K562 (cell line): ENCODE measurements around the gene CTXN1. TPM values are rescaled to one million over a fixed set of nuclear protein-coding genes. Genes with fewer than 3 reads are reported as not detected.
A peak's percentile ranks its signal among the peaks of the same experiment; 100 is the strongest.

ENCODE experiments used
- ATAC-seq: fragments of 200-7000 bp; cut with Tn5 transposase; 3 replicates; pipeline ENCODE4 v1.9.1; 2020; ENCODE audit warnings: moderate library complexity
- BruUV-seq: library from RNA; stranded (reverse); fragments of 400-500 nt; replicated peaks from 2 replicates; lab custom pipeline; 2021; lab: Mats Ljungman, UMichigan
- CTCF ChIA-PET: fragments of 300-600 bp; formaldehyde crosslinking; extraction: SDS; loops from one replicate; lab custom pipeline; 2021; ENCODE audit warnings: low intra/inter-chr PET ratio; lab: Yijun Ruan, JAX
- POLR2A ChIA-PET: fragments of 300-600, 350-650 bp; sonication (Branson Sonifier 250); formaldehyde crosslinking; extraction: SDS; loops from one replicate; lab custom pipeline; 2021; ENCODE audit warnings: antibody characterized with exemption, inconsistent platforms; lab: Yijun Ruan, JAX
- DNase-seq, 4 experiments: peaks; one replicate each; pipeline versions ENCODE4 v3.0.0 to v3.0.0-alpha.2; 2011 to 2018; ENCODE audit warnings: low spot score in 3 of 4, mixed read lengths in 3 of 4; ENCODE audit errors: extremely low read depth in 1 of 4
- FAIRE-seq: peaks from 2 replicates; lab custom pipeline; 2011; peaks lifted over from hg19 to GRCh38; lab: Jason Lieb, UNC
- H2AFZ ChIP-seq: 2 replicates; pipeline ENCODE4 v1.6.0; 2011; ENCODE audit warnings: low read depth, low read length, control low read depth, inconsistent platforms
- H3K27ac ChIP-seq: fragments of 200-600 bp; 3 replicates; pipeline ENCODE4 v1.8.0; 2011; ENCODE audit warnings: low read depth, mild to moderate bottlenecking, control low read depth, inconsistent platforms, low read length, moderate library complexity, mixed read lengths; ENCODE audit errors: extremely low read depth
- H3K27me3 ChIP-seq, 2 experiments: fragments of 300-600 bp in 1 of 2; 2 replicates in 1 of 2; 3 replicates in 1 of 2; pipeline versions ENCODE4 v1.6.0 to v1.8.0; 2011; ENCODE audit warnings: inconsistent platforms in 2 of 2, low read length in 2 of 2, mild to moderate bottlenecking in 1 of 2, mixed read lengths in 1 of 2, moderate library complexity in 1 of 2; ENCODE audit not compliant: control insufficient read depth in 2 of 2, insufficient read depth in 2 of 2
- H3K36me3 ChIP-seq: fragments of 300-600 bp; 3 replicates; pipeline ENCODE4 v1.8.0; 2011; ENCODE audit warnings: mild to moderate bottlenecking, low read length, inconsistent platforms; ENCODE audit not compliant: control insufficient read depth, insufficient read depth
- H3K4me1 ChIP-seq, 2 experiments: fragments of 200-600 bp in 1 of 2; replicated peaks in 1 of 2; 2 replicates in 1 of 2; 3 replicates in 1 of 2; pipeline versions ENCODE4 v1.5.1 to v1.8.0; 2011; ENCODE audit warnings: inconsistent platforms in 2 of 2, low read length in 2 of 2, mild to moderate bottlenecking in 1 of 2, mixed read lengths in 1 of 2, moderate library complexity in 1 of 2; ENCODE audit not compliant: control insufficient read depth in 2 of 2, insufficient read depth in 2 of 2
- H3K4me2 ChIP-seq: 2 replicates; pipeline ENCODE4 v1.6.1; 2011; ENCODE audit warnings: low read length, control low read depth, inconsistent platforms, mixed read lengths; ENCODE audit not compliant: insufficient read depth
- H3K4me3 ChIP-seq: fragments of 200-600 bp; sonication (generic), shearing (Covaris generic); 2 replicates; pipeline ENCODE4 v1.5.1; 2016; ENCODE audit warnings: control low read depth, inconsistent platforms
- H3K79me2 ChIP-seq: fragments of 200-600 bp; 3 replicates; pipeline ENCODE4 v1.8.0; 2011; ENCODE audit warnings: low read length, inconsistent platforms; ENCODE audit not compliant: control insufficient read depth, insufficient read depth
- H3K9ac ChIP-seq, 2 experiments: 2 replicates each; pipeline versions ENCODE4 v1.6.0 to v1.6.1; 2011; ENCODE audit warnings: low read depth in 2 of 2, low read length in 2 of 2, control low read depth in 1 of 2, inconsistent platforms in 1 of 2, mild to moderate bottlenecking in 1 of 2, mixed read lengths in 1 of 2; ENCODE audit not compliant: insufficient read depth in 1 of 2
- H3K9me1 ChIP-seq: one replicate; pipeline ENCODE4 v1.6.0; 2011; ENCODE audit warnings: inconsistent platforms, mild to moderate bottlenecking, low read length, moderate library complexity; ENCODE audit not compliant: control insufficient read depth, insufficient read depth
- H3K9me3 ChIP-seq: replicated peaks from 2 replicates; pipeline ENCODE4 v1.5.1; 2011; ENCODE audit warnings: low read depth, low read length, inconsistent platforms; ENCODE audit not compliant: control insufficient read depth, insufficient read depth
- H4K20me1 ChIP-seq: replicated peaks from 2 replicates; pipeline ENCODE4 v1.6.1; 2011; ENCODE audit warnings: low read length, inconsistent platforms, mixed read lengths; ENCODE audit not compliant: control insufficient read depth, insufficient read depth
- MYBL2 ChIP-seq, 2 experiments: fragments of 450-650 bp in 1 of 2; sonication (generic) in 1 of 2; formaldehyde crosslinking in 1 of 2; IDR thresholded peaks; 2 replicates each; pipeline versions ENCODE4 v1.6.1 to v1.8.1; 2017 to 2022; ENCODE audit warnings: borderline replicate concordance in 1 of 2, inconsistent platforms in 1 of 2, low read depth in 1 of 2, mild to moderate bottlenecking in 1 of 2, missing genetic modification reagents in 1 of 2, moderate library complexity in 1 of 2
- POLR2A ChIP-seq: fragments of 450-650 bp; conservative IDR thresholded peaks from 2 replicates; pipeline ENCODE4 v1.6.1; 2016
- POLR2G ChIP-seq: fragments of 200-400 bp; formaldehyde crosslinking; IDR thresholded peaks from 2 replicates; pipeline ENCODE4 v1.6.1; 2017; ENCODE audit warnings: low read depth, mild to moderate bottlenecking, antibody characterized with exemption, low read length, moderate library complexity
- RBFOX2 ChIP-seq: fragments of 200-400 bp; formaldehyde crosslinking; IDR thresholded peaks from 2 replicates; pipeline ENCODE4 v1.6.1; 2017; ENCODE audit warnings: low read depth, mild to moderate bottlenecking, low read length, moderate library complexity
- ZBTB33 ChIP-seq: sonication (generic); formaldehyde crosslinking; IDR thresholded peaks from 2 replicates; pipeline ENCODE4 v1.8.1; 2023; ENCODE audit warnings: mild to moderate bottlenecking, missing genetic modification reagents
- ZNF121 ChIP-seq: sonication (generic); formaldehyde crosslinking; conservative IDR thresholded peaks from 2 replicates; pipeline ENCODE4 v1.8.0; 2022; ENCODE audit warnings: missing genetic modification reagents
- WGBS: fragments of 100-300 bp; shearing (Covaris generic); methylation state at CpG from one replicate; pipeline ENCODE4 v1.1.6; 2016; ENCODE audit warnings: low coverage, mixed read lengths; ENCODE audit not compliant: insufficient coverage; ENCODE audit errors: missing lambda C conversion rate; 5-methylcytosine and 5-hydroxymethylcytosine counted together
- in situ Hi-C: fragments of 300-500 bp; cut with MboI; formaldehyde crosslinking; loops from 4 replicates; pipeline ENCODE4 v1.15.0; 2018; ENCODE audit warnings: inconsistent platforms, mixed read lengths
- intact Hi-C: fragments of 100-400 bp; cut with micrococcal nuclease; formaldehyde crosslinking; loops from 2 replicates; pipeline ENCODE4 v1.14.2; 2022
- polyA plus RNA-seq, 8 experiments: library from polyadenylated mRNA; depleted of rRNA in 4 of 8; stranded (reverse) in 5 of 8; unstranded in 3 of 8; fragments of >200 nt; fragmentation: Nextera tagmentation in 2 of 8; fragmentation: Illumina TruSeq in 1 of 8; extraction: Ambion mirVana in 2 of 8; extraction: Trizol in 1 of 8; gene quantifications; 2 replicates each; pipeline versions ENCODE4 v1.2.1 to v1.2.3, GENCODE V29; 2011 to 2014; ENCODE audit warnings: inconsistent platforms in 1 of 8, missing spikeins in 1 of 8
- total RNA-seq, 7 experiments: library from RNA; depleted of rRNA in 6 of 7; stranded (reverse); fragments of >200 nt in 6 of 7; fragmentation: Illumina TruSeq in 2 of 7; extraction: Trizol in 2 of 7; gene quantifications; 2 replicates each; pipeline versions ENCODE4 v1.2.1 to v1.2.3, GENCODE V29; 2011 to 2021; ENCODE audit warnings: low replicate concordance in 1 of 7

The CTXN1 gene
- total and polyA plus RNA-seq, 9 of the 15 experiments (the other 6 are each of a cell fraction or from before 2014, with no cell fraction given): 0.15 to 37.4 (median 1.8) TPM; not detected in 2

GRCh38 chr19:7907122-7907521, 18.8 kb downstream of the CTXN1 start:
- Histone ChIP-seq H3K4me2 (no peak overlapping the region), H3K9ac (peak overlapping the region in 1 of 2 experiments; percentile 60; a peak in 1 of 4 replicates), H3K9me1 (peaks cover 7% of the 10 kb centered on the region), H3K27me3 (no peaks in the 10 kb centered on the region), H2AFZ (no peak overlapping the region), H3K36me3 (peaks cover 52% of the 10 kb centered on the region; the same call in 2 of the 3 replicates), H3K27ac (no peak overlapping the region; the same call in 2 of the 3 replicates), H3K4me1 (peaks cover 13 to 86% of the 10 kb centered on the region in 2 experiments; a peak in 4 of 5 replicates), H3K79me2 (peaks cover 54% of the 10 kb centered on the region), H3K9me3 (no peaks in the 10 kb centered on the region), H4K20me1 (no peaks in the 10 kb centered on the region), H3K4me3 (no peak overlapping the region)
- WGBS: 89% methylated on average over 12 of the region's 19 CpGs
- peak; percentile 55; the same call in 1 of the 2 replicates for TF ChIP-seq ZBTB33 (CRISPR knock-in tag)
- 0 out of 2 replicates have a peak, but pooled peaks have one; percentile 10 for TF ChIP-seq ZNF121 (CRISPR knock-in tag)
- TF ChIP-seq POLR2A: peak; percentile 32; the same call in 1 of the 2 replicates
- peak; percentile 53; the same call in 1 of the 2 replicates for TF ChIP-seq POLR2G
- TF ChIP-seq RBFOX2: peak; percentile 51; the same call in 1 of the 2 replicates
- no peak for TF ChIP-seq MYBL2 (IDR thresholded peaks at IDR 0.05; ENCODE audit: low read depth)
- TF ChIP-seq MYBL2 (CRISPR knock-in tag; IDR thresholded peaks at IDR 0.05; ENCODE audit: borderline replicate concordance): no peak
- DNase-seq (no peak), ATAC-seq (no peak), FAIRE-seq (no peak)
- BruUV-seq: no TSS peak
- in situ Hi-C loops (no loop called here), intact Hi-C loops (no loop called here)
- CTCF ChIA-PET: no interaction called here
- POLR2A ChIA-PET: interaction anchor here (1.6 kb wide), 1 partner anchor 13 kb away, joined by 3 read pairs; the partner anchor contains the start of gene SNAPC2
